A549 (cell line): Measurements from ENCODE around the gene AFDN.

Experiments used
- CEBPB ChIP-seq, 2 experiments: fragments of >200 bp in 1 of 2; sonication (Bioruptor Twin) in 1 of 2; formaldehyde crosslinking in 1 of 2; IDR thresholded peaks; 2 replicates each; pipeline ENCODE4 v1.6.1; 2012 to 2016
- CHD4 ChIP-seq: fragments of 200-600 bp; sonication (generic); IDR thresholded peaks from 2 replicates; pipeline ENCODE4 v1.6.1; 2016; ENCODE audit warnings: antibody characterized with exemption, mild to moderate bottlenecking, borderline replicate concordance
- MYC ChIP-seq: IDR thresholded peaks from 2 replicates; pipeline ENCODE4 v1.6.1; 2012; ENCODE audit warnings: mild to moderate bottlenecking, inconsistent platforms, low read length, improper control_type of control experiment, borderline replicate concordance
- NR3C1 ChIP-seq: fragments of >200 bp; sonication (Bioruptor Twin); formaldehyde crosslinking; IDR thresholded peaks from 3 replicates; pipeline ENCODE4 v1.6.1; 2017
- SMC3 ChIP-seq: fragments of >200 bp; sonication (Bioruptor Twin); formaldehyde crosslinking; IDR thresholded peaks from 3 replicates; pipeline ENCODE4 v1.6.1; 2018; ENCODE audit warnings: inconsistent platforms
- TP53 ChIP-seq: fragments of 250-450 bp; sonication (Bioruptor Pico); IDR thresholded peaks from 2 replicates; pipeline ENCODE4 v1.5.0; 2021; ENCODE audit warnings: mild to moderate bottlenecking, moderate library complexity
- ZNF302 ChIP-seq: fragments of 250-450 bp; sonication (Bioruptor Pico); IDR thresholded peaks from 2 replicates; pipeline ENCODE4 v1.9.0; 2021; ENCODE audit warnings: inconsistent platforms, mild to moderate bottlenecking, moderate library complexity
- TF ChIP-seq, protein P1 (sequence below): fragments of >200 bp; sonication (Bioruptor Twin); formaldehyde crosslinking; IDR thresholded peaks from 3 replicates; pipeline ENCODE4 v1.5.1; 2016
- TF ChIP-seq, protein P2 (sequence below): fragments of 450-650 bp; IDR thresholded peaks from 2 replicates; pipeline ENCODE4 v1.6.1; 2014; ENCODE audit warnings: antibody characterized with exemption

GRCh38 chr6:167996424-167997199 is 169.9 kb downstream of the AFDN start:
- TF ChIP-seq, protein P1, sequence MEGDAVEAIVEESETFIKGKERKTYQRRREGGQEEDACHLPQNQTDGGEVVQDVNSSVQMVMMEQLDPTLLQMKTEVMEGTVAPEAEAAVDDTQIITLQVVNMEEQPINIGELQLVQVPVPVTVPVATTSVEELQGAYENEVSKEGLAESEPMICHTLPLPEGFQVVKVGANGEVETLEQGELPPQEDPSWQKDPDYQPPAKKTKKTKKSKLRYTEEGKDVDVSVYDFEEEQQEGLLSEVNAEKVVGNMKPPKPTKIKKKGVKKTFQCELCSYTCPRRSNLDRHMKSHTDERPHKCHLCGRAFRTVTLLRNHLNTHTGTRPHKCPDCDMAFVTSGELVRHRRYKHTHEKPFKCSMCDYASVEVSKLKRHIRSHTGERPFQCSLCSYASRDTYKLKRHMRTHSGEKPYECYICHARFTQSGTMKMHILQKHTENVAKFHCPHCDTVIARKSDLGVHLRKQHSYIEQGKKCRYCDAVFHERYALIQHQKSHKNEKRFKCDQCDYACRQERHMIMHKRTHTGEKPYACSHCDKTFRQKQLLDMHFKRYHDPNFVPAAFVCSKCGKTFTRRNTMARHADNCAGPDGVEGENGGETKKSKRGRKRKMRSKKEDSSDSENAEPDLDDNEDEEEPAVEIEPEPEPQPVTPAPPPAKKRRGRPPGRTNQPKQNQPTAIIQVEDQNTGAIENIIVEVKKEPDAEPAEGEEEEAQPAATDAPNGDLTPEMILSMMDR = no peak
- TF ChIP-seq SMC3 (no peak), TP53 (CRISPR knock-in tag) (no peak), CEBPB (IDR thresholded peaks at IDR 0.05) (no peak), CHD4 (no peak), MYC (no peak), NR3C1 (no peak), ZNF302 (CRISPR knock-in tag) (no peak)
- TF ChIP-seq, protein P2, sequence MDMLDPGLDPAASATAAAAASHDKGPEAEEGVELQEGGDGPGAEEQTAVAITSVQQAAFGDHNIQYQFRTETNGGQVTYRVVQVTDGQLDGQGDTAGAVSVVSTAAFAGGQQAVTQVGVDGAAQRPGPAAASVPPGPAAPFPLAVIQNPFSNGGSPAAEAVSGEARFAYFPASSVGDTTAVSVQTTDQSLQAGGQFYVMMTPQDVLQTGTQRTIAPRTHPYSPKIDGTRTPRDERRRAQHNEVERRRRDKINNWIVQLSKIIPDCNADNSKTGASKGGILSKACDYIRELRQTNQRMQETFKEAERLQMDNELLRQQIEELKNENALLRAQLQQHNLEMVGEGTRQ = no peak
